A673 (cell line): ENCODE results near the gene PVALEF. TPM values are rescaled to one million over a fixed set of nuclear protein-coding genes. Genes with fewer than 3 reads are reported as not detected.

Source experiments
- BruUV-seq: library from RNA; stranded (reverse); fragments of 400-500 nt; replicated peaks from 2 replicates; lab custom pipeline; 2021; lab: Mats Ljungman, UMichigan
- CTCF ChIA-PET: fragments of 300-600 bp; sonication (Branson Sonifier 250); formaldehyde crosslinking; loops from one replicate; lab custom pipeline; 2022; ENCODE audit warnings: antibody characterized with exemption; lab: Charles Lee
- POLR2A ChIA-PET: fragments of 300-600 bp; sonication (Branson Sonifier 250); formaldehyde crosslinking; loops from one replicate; lab custom pipeline; 2022; ENCODE audit warnings: antibody characterized with exemption; ENCODE audit not compliant: low non-redundant PET; lab: Charles Lee
- DNase-seq: peaks from one replicate; pipeline ENCODE4 v3.0.0-alpha.2; 2015; ENCODE audit warnings: low spot score
- H3K27ac ChIP-seq: fragments of 200-600 bp; sonication (generic); 2 replicates; pipeline ENCODE4 v1.5.1; 2016; ENCODE audit warnings: mixed run types, low read depth, mild to moderate bottlenecking, mixed read lengths, antibody characterized with exemption, low read length; ENCODE audit not compliant: poor library complexity, severe bottlenecking
- H3K27me3 ChIP-seq: fragments of 200-600 bp; sonication (generic); replicated peaks from 2 replicates; pipeline ENCODE4 v1.6.1; 2017; ENCODE audit warnings: mixed run types, low read depth, mild to moderate bottlenecking, mixed read lengths, antibody characterized with exemption, low read length; ENCODE audit not compliant: insufficient read depth, poor library complexity
- H3K36me3 ChIP-seq: fragments of 200-600 bp; sonication (generic); 2 replicates; pipeline ENCODE4 v1.6.1; 2016; ENCODE audit warnings: mixed run types, mild to moderate bottlenecking, mixed read lengths, antibody characterized with exemption, low read length; ENCODE audit not compliant: insufficient read depth, poor library complexity, severe bottlenecking
- H3K4me1 ChIP-seq: fragments of 200-600 bp; sonication (generic); 2 replicates; pipeline ENCODE4 v1.6.1; 2017; ENCODE audit warnings: mixed run types, mild to moderate bottlenecking, mixed read lengths, antibody characterized with exemption, low read length; ENCODE audit not compliant: insufficient read depth, poor library complexity, severe bottlenecking
- H3K4me3 ChIP-seq: fragments of 200-600 bp; sonication (generic); 2 replicates; pipeline ENCODE4 v1.5.1; 2016; ENCODE audit warnings: low read depth, mixed run types, mild to moderate bottlenecking, mixed read lengths, low read length; ENCODE audit not compliant: poor library complexity, severe bottlenecking
- H3K9me3 ChIP-seq: fragments of 200-600 bp; sonication (generic); 2 replicates; pipeline ENCODE4 v1.6.1; 2016; ENCODE audit warnings: mixed run types, low read depth, mild to moderate bottlenecking, mixed read lengths, antibody characterized with exemption, low read length; ENCODE audit not compliant: poor library complexity, severe bottlenecking
- CTCF ChIP-seq: fragments of 300-800, 200-600 bp; sonication (generic); conservative IDR thresholded peaks from 2 replicates; pipeline ENCODE4 v1.5.1; 2017; ENCODE audit warnings: low read depth, mild to moderate bottlenecking, antibody characterized with exemption, low read length, moderate library complexity, mixed read lengths
- EZH2 ChIP-seq: fragments of 200-600 bp; sonication (generic); IDR thresholded peaks from 2 replicates; pipeline ENCODE4 v1.6.1; 2017; ENCODE audit warnings: borderline replicate concordance, low read depth, mild to moderate bottlenecking, mixed read lengths, antibody characterized with exemption, low read length; ENCODE audit not compliant: poor library complexity, severe bottlenecking
- intact Hi-C: fragments of 100-400 bp; cut with micrococcal nuclease; formaldehyde crosslinking; loops from one replicate; pipeline ENCODE4 v1.10.0; 2022; ENCODE audit not compliant: unreplicated experiment
- total RNA-seq: library from RNA; stranded (reverse); gene quantifications from 2 replicates; pipeline ENCODE4 v1.2.3, GENCODE V29; 2021

Gene PVALEF
- total RNA-seq, 1 experiment from 2014 or later = not detected

GRCh38 chr17:81189670-81190530, 24.6 kb downstream of the PVALEF start:
- TF ChIP-seq CTCF = 0 out of 2 replicates have a peak, but pooled peaks have one; percentile 17
- TF ChIP-seq EZH2 = no peak
- BruUV-seq = no TSS peak

DNA sequence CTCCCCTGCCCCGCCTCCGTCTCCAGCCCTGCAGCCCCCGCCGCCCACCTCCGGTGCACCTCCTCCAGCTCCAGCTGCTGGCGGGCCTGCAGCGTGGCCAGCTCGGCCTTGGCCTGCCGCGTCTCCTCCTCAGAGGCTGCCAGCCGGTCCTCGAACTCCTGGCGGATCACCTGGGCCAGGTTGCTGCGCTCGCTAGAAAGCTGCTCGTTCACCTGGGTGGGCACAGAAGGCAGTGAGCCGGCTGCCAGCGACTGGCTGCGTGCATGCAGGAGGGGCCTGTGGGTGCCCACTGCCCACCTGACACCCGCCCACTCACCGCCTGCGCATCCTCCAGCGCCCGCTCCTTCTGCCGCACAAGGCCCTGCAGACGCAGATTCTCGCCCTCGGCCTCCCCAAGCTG, 25.3 kb downstream of the PVALEF start:
- Histone ChIP-seq H3K4me1 (no peaks in the 10 kb centered on the region), H3K27ac (no peak overlapping the region), H3K9me3 (no peaks in the 10 kb centered on the region), H3K27me3 (no peaks in the 10 kb centered on the region), H3K4me3 (no peak overlapping the region), H3K36me3 (peaks cover 5% of the 10 kb centered on the region)
- no peak for DNase-seq
- intact Hi-C loops = no loop called here
- POLR2A ChIA-PET = no interaction called here
- BruUV-seq = no TSS peak
- CTCF ChIA-PET = no interaction called here
- no peak for TF ChIP-seq EZH2
- no peak for TF ChIP-seq CTCF

More at GRCh38 chr17:81189670-81190530, 24.6 kb downstream of the PVALEF start:
- CTCF ChIA-PET = no interaction called here
- POLR2A ChIA-PET = no interaction called here
- H3K27ac ChIP-seq = no peak overlapping the region
- intact Hi-C loops = no loop called here
- no peaks in the 10 kb centered on the region for H3K27me3 ChIP-seq
- no peak overlapping the region for H3K4me3 ChIP-seq
- no peaks in the 10 kb centered on the region for H3K4me1 ChIP-seq
- peaks cover 5% of the 10 kb centered on the region for H3K36me3 ChIP-seq
- no peak for DNase-seq
- no peaks in the 10 kb centered on the region for H3K9me3 ChIP-seq

GRCh38 chr17:81191116-81191515, 25.8 kb downstream of the PVALEF start:
- no peaks in the 10 kb centered on the region for H3K4me1 ChIP-seq
- ChIA-PET POLR2A (no interaction called here), CTCF (no interaction called here)
- no peak overlapping the region for H3K4me3 ChIP-seq
- TF ChIP-seq EZH2 (no peak), CTCF (no peak)
- H3K9me3 ChIP-seq = no peaks in the 10 kb centered on the region
- no TSS peak for BruUV-seq
- peaks cover 5% of the 10 kb centered on the region for H3K36me3 ChIP-seq
- no peaks in the 10 kb centered on the region for H3K27me3 ChIP-seq
- H3K27ac ChIP-seq = no peak overlapping the region
- intact Hi-C loops = no loop called here
- no peak for DNase-seq
